AG04450 (cell line): ENCODE results near the gene CEP162. TPM values are rescaled to one million over a fixed set of nuclear protein-coding genes. Genes with fewer than 3 reads are reported as not detected.
"Not testable (repeated sequence)": the region's sequence is repeated elsewhere in the genome, so short reads cannot be mapped to it uniquely, and the experiment has no call there.

Experiments used
- CTCF ChIA-PET: fragments of 300-600, 350-600 bp; formaldehyde crosslinking; extraction: SDS; loops from one replicate; lab custom pipeline; 2022; ENCODE audit warnings: antibody characterized with exemption, inconsistent platforms; lab: Charles Lee
- POLR2A ChIA-PET: fragments of 350-600 bp; formaldehyde crosslinking; extraction: SDS; loops from one replicate; lab custom pipeline; 2021; ENCODE audit warnings: antibody characterized with exemption, inconsistent platforms; lab: Yijun Ruan, JAX
- DNase-seq: peaks from one replicate; pipeline ENCODE4 v3.0.0-alpha.2; 2011; ENCODE audit warnings: low read depth, low spot score
- H3K27ac ChIP-seq: one replicate; pipeline ENCODE4 v1.5.1; 2012; ENCODE audit warnings: low read depth, low read length, control low read depth
- H3K27me3 ChIP-seq: one replicate; pipeline ENCODE4 v1.6.0; 2012; ENCODE audit warnings: low read length; ENCODE audit not compliant: control insufficient read depth, insufficient read depth
- H3K4me3 ChIP-seq: 2 replicates; pipeline ENCODE4 v1.5.1; 2011; ENCODE audit warnings: mild to moderate bottlenecking, low read depth, low read length, control low read depth
- H3K9me3 ChIP-seq: 2 replicates; pipeline ENCODE4 v1.5.1; 2012; ENCODE audit warnings: low read length; ENCODE audit not compliant: control insufficient read depth, insufficient read depth
- polyA plus RNA-seq: library from polyadenylated mRNA; depleted of rRNA; stranded (reverse); fragments of >200 nt; gene quantifications from 2 replicates; pipeline ENCODE4 v1.2.3, GENCODE V29; 2011
- TF ChIP-seq, protein P1 (sequence below): IDR thresholded peaks from 2 replicates; pipeline ENCODE4 v1.5.1; 2011; ENCODE audit warnings: low read depth, low read length, control low read depth, inconsistent platforms

The CEP162 gene
- polyA plus RNA-seq, 1 experiment = 5.3 TPM

DNA sequence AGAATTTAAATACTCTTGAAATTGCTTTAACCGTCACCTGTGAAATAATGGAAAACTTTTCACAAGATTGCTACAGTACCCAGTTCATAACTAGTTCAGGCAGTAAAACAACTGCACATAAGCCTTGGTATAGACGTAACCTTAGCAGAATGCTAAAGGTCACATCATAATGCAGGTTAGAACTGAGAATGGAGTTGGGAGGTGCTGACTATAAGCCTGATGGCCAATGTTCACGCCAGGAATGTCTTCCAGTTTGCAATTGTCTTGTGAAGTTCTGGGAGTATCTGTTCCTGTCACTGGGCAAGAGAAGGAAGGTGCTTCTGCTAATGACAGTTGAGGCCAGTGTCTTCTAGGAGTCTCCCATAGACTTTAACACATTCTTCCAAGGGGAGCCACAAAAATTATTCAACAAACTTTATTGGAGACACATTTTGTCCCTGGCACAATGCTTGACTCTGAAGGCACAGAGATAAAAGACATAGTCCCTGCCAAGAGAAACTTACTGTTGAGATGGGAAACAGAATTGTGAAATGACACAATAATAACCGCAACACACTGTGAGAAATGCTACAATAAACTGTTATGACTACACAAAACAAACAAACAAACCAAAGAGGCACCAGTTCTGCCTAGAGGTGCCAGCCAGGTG lies 24.6 kb upstream of the CEP162 start:
- CTCF ChIA-PET = interaction anchor here (1.0 kb wide), 1 partner anchor 1071 kb away, joined by 3 read pairs; no protein-coding TSS in a partner anchor
- DNase-seq = no peak
- POLR2A ChIA-PET = no interaction called here
- Histone ChIP-seq H3K27ac (no peak overlapping the region), H3K9me3 (no peaks in the 10 kb centered on the region), H3K27me3 (no peaks in the 10 kb centered on the region), H3K4me3 (no peak overlapping the region)
- TF ChIP-seq, protein P1, sequence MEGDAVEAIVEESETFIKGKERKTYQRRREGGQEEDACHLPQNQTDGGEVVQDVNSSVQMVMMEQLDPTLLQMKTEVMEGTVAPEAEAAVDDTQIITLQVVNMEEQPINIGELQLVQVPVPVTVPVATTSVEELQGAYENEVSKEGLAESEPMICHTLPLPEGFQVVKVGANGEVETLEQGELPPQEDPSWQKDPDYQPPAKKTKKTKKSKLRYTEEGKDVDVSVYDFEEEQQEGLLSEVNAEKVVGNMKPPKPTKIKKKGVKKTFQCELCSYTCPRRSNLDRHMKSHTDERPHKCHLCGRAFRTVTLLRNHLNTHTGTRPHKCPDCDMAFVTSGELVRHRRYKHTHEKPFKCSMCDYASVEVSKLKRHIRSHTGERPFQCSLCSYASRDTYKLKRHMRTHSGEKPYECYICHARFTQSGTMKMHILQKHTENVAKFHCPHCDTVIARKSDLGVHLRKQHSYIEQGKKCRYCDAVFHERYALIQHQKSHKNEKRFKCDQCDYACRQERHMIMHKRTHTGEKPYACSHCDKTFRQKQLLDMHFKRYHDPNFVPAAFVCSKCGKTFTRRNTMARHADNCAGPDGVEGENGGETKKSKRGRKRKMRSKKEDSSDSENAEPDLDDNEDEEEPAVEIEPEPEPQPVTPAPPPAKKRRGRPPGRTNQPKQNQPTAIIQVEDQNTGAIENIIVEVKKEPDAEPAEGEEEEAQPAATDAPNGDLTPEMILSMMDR = no peak

DNA sequence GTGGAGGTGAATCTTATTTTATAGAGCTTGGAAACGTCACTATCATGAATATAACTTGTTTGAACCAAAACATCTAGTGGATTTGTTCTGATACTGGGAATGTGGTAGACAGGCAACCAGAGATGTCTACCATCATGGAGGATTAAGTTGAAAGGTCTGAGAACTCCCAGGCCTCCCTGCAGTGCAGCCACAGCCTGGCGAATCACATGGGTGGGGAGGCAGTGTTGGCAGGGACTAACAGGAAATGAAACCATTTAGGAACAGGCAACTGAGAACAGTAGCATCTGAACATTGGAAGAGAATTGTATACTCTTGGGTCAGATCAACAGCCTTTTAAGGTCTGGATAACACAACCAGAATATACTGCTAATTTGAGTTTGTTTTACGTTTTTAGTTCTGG lies 22.3 kb upstream of the CEP162 start:
- H3K27ac ChIP-seq = no peak overlapping the region
- POLR2A ChIA-PET = no interaction called here
- no peaks in the 10 kb centered on the region for H3K27me3 ChIP-seq
- no peak overlapping the region for H3K4me3 ChIP-seq
- no peak for DNase-seq
- CTCF ChIA-PET = no interaction called here
- no peaks in the 10 kb centered on the region for H3K9me3 ChIP-seq
- TF ChIP-seq, protein P1 = no peak

GRCh38 chr6:84244416-84245081 lies 17.1 kb upstream of the CEP162 start:
- H3K27me3 ChIP-seq, CTCF ChIA-PET, POLR2A ChIA-PET, DNase-seq, H3K9me3 ChIP-seq, H3K4me3 ChIP-seq, H3K27ac ChIP-seq: not testable (repeated sequence)

DNA sequence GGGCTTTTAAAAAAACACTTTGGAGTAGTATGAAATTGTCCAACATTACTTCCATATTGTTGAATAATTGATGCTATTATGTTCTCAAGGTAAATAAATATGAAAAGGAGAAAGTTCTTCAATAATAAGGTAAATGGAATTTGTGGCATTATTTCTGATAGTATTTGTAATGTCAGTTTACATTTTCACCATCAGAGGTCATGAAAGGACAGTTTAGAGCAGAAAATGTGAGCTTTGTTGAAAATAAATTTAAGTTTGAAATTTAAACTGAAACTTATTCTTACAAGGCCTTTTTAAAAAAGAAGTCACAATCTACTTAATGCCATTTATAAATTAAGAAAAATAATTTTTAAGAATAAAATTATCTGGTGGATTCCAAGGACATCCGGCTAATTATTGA lies 15.8 kb upstream of the CEP162 start:
- Histone ChIP-seq H3K9me3 (no peaks in the 10 kb centered on the region), H3K4me3 (no peak overlapping the region), H3K27me3 (no peaks in the 10 kb centered on the region), H3K27ac (no peak overlapping the region)
- TF ChIP-seq, protein P1 = no peak
- POLR2A ChIA-PET = no interaction called here
- CTCF ChIA-PET = interaction anchor here (0.8 kb wide), 2 partner anchors 24 to 1080 kb away, joined by 3 to 4 read pairs; no protein-coding TSS in a partner anchor
- no peak for DNase-seq

- Histone ChIP-seq H3K9me3 (no peaks in the 10 kb centered on the region), H3K4me3 (no peak overlapping the region), H3K27ac (no peak overlapping the region), H3K27me3 (no peaks in the 10 kb centered on the region)
- no peak for DNase-seq
- TF ChIP-seq, protein P1 = no peak
- ChIA-PET CTCF (no interaction called here), POLR2A (no interaction called here)
These were observed 14.8 kb upstream of the CEP162 start for GRCh38 chr6:84242265-84242664.
